Mucosa of descending colon (tissue), 3 donors: Measurements from ENCODE around the gene ATXN1L. TPM values are rescaled to one million over a fixed set of nuclear protein-coding genes. Genes with fewer than 3 reads are reported as not detected.
"Not testable (repeated sequence)": the region's sequence is repeated elsewhere in the genome, so short reads cannot be mapped to it uniquely, and the experiment has no call there.

Experiments used
- ATAC-seq: fragments of 200-7000 bp; cut with Tn5 transposase; one replicate; pipeline ENCODE4 v1.9.1; 2020; ENCODE audit warnings: mild to moderate bottlenecking, moderate library complexity
- DNase-seq, 3 donors: peaks; one replicate each; pipeline ENCODE4 v3.0.0-alpha.2; 2020
- H3K36me3 ChIP-seq: fragments of 200-600 bp; one replicate; pipeline ENCODE4 v1.8.0; 2021; ENCODE audit warnings: low read depth, mild to moderate bottlenecking
- H3K4me1 ChIP-seq: fragments of 200-600 bp; one replicate; pipeline ENCODE4 v1.8.0; 2021; ENCODE audit warnings: low read depth, mild to moderate bottlenecking
- H3K4me3 ChIP-seq: fragments of 200-600 bp; one replicate; pipeline ENCODE4 v1.8.0; 2021; ENCODE audit warnings: mild to moderate bottlenecking
- H3K9me3 ChIP-seq: fragments of 200-600 bp; one replicate; pipeline ENCODE4 v1.8.0; 2021; ENCODE audit warnings: mild to moderate bottlenecking
- CTCF ChIP-seq: fragments of 200-600 bp; IDR thresholded peaks from one replicate; pipeline ENCODE4 v1.8.0; 2022; ENCODE audit warnings: antibody characterized with exemption, mild to moderate bottlenecking
- intact Hi-C, 2 donors: fragments of 100-400 bp; cut with DNase I in 1 of 2; cut with micrococcal nuclease in 1 of 2; formaldehyde crosslinking; loops; one replicate each; pipeline versions ENCODE4 v1.11.0 to v1.11.1; 2022; cut with DNase I, micrococcal nuclease
- total RNA-seq, 3 donors: library from RNA; stranded (reverse); fragmentation: NEBNext Ultra II Directional in 2 of 3; extraction: Animal tissue kit (Norgen Biotek cat#: 25700) in 2 of 3; gene quantifications; one replicate each; pipeline versions ENCODE4 v1.2.1 to v1.2.4, GENCODE V29; 2021 to 2023
- donor health status: DM: no; HTN: no; CAD: no; lungs with moderate emphysema.
- donor health status: DM: no; HTN: no; CAD: no.
- donor health status: DM: no; HTN: yes; CAD: no.

ATXN1L gene
- total RNA-seq, 3 donors from 2014 or later, result 21.6 to 38.7 (median 24.0) TPM

GRCh38 chr16:71896764-71897368 is 51.1 kb downstream of the ATXN1L start:
- intact Hi-C loops, result loop anchor here in 1 of 2 donors (5.0 kb wide), 1 partner anchor 90 kb away; the partner anchor contains the start of gene AP1G1
- H3K4me1 ChIP-seq, result peaks cover 40% of the 10 kb centered on the region
- no peaks in the 10 kb centered on the region for H3K9me3 ChIP-seq
- H3K4me3 ChIP-seq, result no peak overlapping the region
- no peaks in the 10 kb centered on the region for H3K36me3 ChIP-seq
- no peak for TF ChIP-seq CTCF
- DNase-seq (no peak), ATAC-seq (no peak)

DNA sequence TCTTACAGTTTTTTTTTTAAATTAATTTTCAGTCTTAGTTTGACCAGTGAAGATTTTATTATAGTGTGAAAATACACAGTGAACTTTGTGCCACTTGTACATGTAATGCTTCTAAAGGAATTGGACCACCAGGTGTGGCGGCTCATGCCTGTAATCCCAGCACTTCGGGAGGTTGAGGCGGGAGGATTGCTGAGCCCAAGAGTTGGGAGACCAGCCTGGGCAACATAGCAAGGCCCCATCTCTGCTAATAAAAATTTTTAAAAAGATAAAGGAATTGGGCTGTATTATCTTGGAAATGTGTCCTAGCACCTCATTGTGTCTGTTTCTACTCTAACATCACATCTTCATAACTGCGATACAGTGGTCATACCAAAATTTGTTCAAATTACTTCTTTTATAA is 53.4 kb downstream of the ATXN1L start:
- intact Hi-C loops, result loop anchor here in 1 of 2 donors (5.0 kb wide), 1 partner anchor 92 kb away; the partner anchor contains the start of gene AP1G1
- ATAC-seq, result no peak

DNA sequence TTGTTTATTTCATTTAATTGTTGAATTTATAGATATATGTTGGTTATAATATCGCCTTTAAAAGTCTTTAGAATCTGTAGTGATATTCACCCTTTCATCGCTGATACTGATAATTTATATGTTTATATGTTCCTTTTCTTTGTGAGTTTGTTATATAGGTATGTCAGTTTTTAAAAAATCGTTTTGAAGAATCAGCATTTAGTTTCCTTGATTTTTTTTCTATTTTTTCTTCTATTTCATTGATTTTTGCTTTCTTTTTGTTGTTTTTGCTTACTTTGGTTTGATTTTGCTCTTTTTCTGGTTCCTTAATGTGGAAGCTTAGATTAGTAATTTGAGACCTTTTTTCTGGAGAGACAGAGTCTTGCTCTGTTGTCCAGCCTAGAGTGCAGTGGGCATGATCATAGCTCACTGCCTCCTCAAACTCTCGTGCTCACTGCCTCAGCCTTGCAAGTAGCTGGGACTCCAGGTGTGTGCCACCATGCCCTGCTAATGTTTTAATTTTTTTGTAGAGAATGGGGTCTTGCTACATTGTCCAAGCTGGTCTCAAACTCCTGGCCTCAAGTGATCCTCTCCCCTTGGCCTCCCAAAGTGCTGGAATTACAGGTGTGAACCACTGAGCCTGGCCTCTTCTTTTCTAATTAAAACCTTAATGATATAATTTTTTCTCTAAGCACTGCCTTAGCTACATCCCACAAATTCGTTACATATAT is 57.0 kb downstream of the ATXN1L start:
- TF ChIP-seq CTCF, result no peak
- no peaks in the 10 kb centered on the region for H3K36me3 ChIP-seq
- H3K4me3 ChIP-seq, result no peak overlapping the region
- DNase-seq (no peak), ATAC-seq (no peak)
- peaks cover 30% of the 10 kb centered on the region for H3K4me1 ChIP-seq
- H3K9me3 ChIP-seq, result no peaks in the 10 kb centered on the region
- intact Hi-C loops, result no loop called here

More for the DNA sequence above, 53.4 kb downstream of the ATXN1L start:
- no peaks in the 10 kb centered on the region for H3K9me3 ChIP-seq
- H3K36me3 ChIP-seq, result no peaks in the 10 kb centered on the region
- no peak overlapping the region for H3K4me3 ChIP-seq
- no peak for DNase-seq
- H3K4me1 ChIP-seq, result peaks cover 41% of the 10 kb centered on the region
- no peak for TF ChIP-seq CTCF

DNA sequence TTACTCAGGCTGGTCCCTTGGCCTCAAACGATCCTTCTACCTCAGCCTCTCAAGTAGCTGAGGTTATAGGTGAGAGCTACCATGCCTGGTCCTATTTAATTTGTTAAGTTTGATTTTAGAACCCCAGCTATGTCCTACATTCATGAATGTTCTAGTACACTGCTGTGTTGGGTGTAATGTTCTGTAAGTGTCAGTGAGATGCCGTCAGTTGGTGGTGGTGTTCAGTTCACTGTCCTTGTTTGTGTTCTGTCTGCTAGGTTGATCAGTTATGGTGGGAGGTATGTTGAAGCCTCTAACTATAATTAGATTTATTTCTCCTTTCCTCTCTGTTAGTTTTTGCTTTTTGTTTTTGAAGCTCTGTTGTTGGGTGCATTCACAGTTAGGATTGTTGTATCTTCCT is 57.8 kb downstream of the ATXN1L start:
- no peak for TF ChIP-seq CTCF
- Histone ChIP-seq H3K4me3 (no peak overlapping the region), H3K9me3 (no peaks in the 10 kb centered on the region), H3K36me3 (no peaks in the 10 kb centered on the region), H3K4me1 (peaks cover 26% of the 10 kb centered on the region)
- ATAC-seq (no peak), DNase-seq (no peak)
- intact Hi-C loops, result no loop called here

DNA sequence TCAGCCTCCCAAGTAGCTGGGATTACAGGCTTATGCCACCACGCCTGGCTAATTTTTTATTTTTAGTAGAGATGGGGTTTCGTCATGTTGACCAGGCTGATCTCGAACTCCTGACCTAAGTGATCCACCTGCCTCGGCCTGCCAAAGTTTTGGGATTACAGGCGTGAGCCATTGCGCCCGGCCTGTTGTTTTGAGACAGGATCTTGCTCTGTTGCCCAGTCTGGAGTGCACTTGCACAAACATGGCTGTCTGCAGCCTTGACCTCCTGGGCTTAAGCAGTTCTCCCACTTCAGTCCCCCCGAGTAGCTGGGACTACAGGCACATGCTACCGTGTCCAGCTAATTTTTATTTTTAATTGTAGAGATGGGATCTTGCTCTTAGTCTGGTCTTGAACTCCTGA is 58.5 kb downstream of the ATXN1L start:
- no peaks in the 10 kb centered on the region for H3K36me3 ChIP-seq
- ATAC-seq (no peak), DNase-seq (no peak)
- no peak overlapping the region for H3K4me3 ChIP-seq
- no peak for TF ChIP-seq CTCF
- H3K9me3 ChIP-seq, result no peaks in the 10 kb centered on the region
- intact Hi-C loops, result no loop called here
- peaks cover 21% of the 10 kb centered on the region for H3K4me1 ChIP-seq

- ATAC-seq, result not testable (repeated sequence)
- H3K4me1 ChIP-seq, result peaks cover 23% of the 10 kb centered on the region
These were observed 60.0 kb downstream of the ATXN1L start for GRCh38 chr16:71905765-71906164.

More at GRCh38 chr16:71905765-71906164, 60.0 kb downstream of the ATXN1L start:
- H3K36me3 ChIP-seq, DNase-seq, H3K4me3 ChIP-seq, H3K9me3 ChIP-seq, intact Hi-C loops: not testable (repeated sequence)
